Testis (tissue), 2 donors: ENCODE results near the gene DNAJC15.

Experiments used
- CTCF ChIP-seq, 3 experiments: fragments of 450-650 bp in 2 of 3; fragments of 200-600 bp in 1 of 3; sonication (generic) in 1 of 3; IDR thresholded peaks; one replicate each; pipeline ENCODE4 v1.5.1; 2016 to 2019; ENCODE audit warnings: antibody characterized with exemption in 3 of 3, mild to moderate bottlenecking in 2 of 3, moderate library complexity in 1 of 3
- POLR2A ChIP-seq: fragments of 450-650 bp; IDR thresholded peaks from one replicate; pipeline ENCODE4 v1.6.1; 2017; ENCODE audit warnings: antibody characterized with exemption, mild to moderate bottlenecking, moderate library complexity

GRCh38 chr13:43077906-43078305 lies 54.5 kb downstream of the DNAJC15 start:
- TF ChIP-seq CTCF (IDR thresholded peaks at IDR 0.05), result no peak
- no peak for TF ChIP-seq POLR2A
